Superior temporal gyrus (tissue), 1 donor: ENCODE results near the gene FRZB.

Experiments used
- DNase-seq: peaks from one replicate; pipeline ENCODE4 v3.0.0-alpha.2; 2016; ENCODE audit errors: extremely low spot score

Gene FRZB

GRCh38 chr2:182845794-182846417, 20.5 kb downstream of the FRZB start:
- no peak for DNase-seq

- no peak for DNase-seq
Observed at GRCh38 chr2:182836451-182836850, 30.0 kb downstream of the FRZB start.

- DNase-seq: no peak
Observed at GRCh38 chr2:182834293-182834692, 32.1 kb downstream of the FRZB start.

DNA sequence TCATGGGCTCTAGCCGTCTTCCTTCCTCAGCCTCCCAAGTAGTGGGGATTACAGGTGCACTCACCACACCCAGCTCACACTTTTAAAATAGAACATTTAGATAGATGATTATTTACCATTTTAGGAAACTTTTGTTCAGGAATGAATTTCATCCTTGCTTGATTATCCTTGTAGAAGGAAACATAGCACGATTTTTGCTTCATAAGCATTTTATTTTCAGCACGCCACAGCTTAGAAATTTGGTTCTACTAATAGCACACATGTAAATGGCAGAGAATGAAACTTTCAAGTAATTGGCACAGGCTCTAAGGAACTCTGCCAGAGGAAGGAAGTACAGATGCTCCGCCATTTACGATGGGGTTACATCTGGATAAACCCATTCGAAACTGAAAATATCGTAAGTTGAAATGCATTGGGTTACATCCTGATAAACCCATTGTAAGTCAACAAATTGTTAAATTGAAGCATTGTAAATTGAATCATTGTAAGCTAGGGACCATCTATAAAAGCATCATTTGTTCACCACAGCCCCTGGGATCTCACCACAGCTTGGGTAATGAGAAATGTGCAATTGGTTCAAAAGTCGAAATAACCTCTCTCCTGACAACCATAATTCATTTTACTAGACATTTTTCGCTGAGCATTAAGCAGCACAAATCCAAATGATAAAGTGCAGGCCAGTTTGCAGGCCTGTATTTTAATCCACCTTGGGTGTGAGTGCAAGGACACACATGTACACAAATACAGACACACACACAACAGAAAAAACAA, 33.2 kb downstream of the FRZB start:
- no peak for DNase-seq

DNA sequence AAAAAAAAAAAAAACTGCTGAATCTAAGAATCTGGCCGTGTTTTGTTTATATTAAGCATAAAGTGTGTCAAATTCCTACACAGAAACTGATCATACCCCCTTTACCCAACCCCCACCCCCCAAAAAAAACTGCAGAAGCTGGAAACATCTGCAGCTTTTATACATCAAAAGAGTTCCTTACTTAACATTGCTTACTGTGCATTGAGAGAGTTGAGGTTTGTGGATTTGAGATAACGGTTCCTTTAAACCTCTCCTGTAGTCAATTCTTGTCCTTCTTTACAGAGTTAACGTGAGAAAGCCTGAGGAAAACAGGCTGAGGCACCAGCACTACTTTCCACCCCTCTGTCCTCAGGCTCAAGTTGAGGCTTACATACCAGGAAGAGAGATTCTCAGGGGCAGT, 34.5 kb downstream of the FRZB start:
- DNase-seq: no peak

- no peak for DNase-seq
Observed at GRCh38 chr2:182831101-182831500, 35.3 kb downstream of the FRZB start.

- no peak for DNase-seq
Observed at GRCh38 chr2:182827182-182827879, 39.1 kb downstream of the FRZB start.

GRCh38 chr2:182826496-182826895, 39.9 kb downstream of the FRZB start:
- no peak for DNase-seq

DNA sequence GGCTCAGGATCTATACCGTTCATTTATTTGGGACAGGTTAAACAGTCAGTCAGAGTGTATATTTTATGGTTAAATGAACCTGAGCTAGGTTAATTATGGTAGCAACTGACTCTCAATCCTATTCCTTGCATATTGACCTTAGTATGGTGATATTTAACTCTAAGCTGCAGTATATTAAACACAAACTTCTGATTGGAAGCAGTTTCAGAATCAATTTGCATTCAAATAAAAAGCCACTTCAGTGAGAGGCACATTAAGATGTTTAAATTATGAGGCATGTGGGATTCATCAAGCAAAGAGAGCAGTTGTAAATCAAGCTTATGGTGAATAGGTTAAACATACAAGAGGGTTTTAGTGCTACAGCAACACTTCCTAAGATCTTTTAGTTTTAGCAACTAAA, 40.4 kb downstream of the FRZB start:
- DNase-seq: no peak

- no peak for DNase-seq
Observed at GRCh38 chr2:182824767-182825158, 41.7 kb downstream of the FRZB start.

DNA sequence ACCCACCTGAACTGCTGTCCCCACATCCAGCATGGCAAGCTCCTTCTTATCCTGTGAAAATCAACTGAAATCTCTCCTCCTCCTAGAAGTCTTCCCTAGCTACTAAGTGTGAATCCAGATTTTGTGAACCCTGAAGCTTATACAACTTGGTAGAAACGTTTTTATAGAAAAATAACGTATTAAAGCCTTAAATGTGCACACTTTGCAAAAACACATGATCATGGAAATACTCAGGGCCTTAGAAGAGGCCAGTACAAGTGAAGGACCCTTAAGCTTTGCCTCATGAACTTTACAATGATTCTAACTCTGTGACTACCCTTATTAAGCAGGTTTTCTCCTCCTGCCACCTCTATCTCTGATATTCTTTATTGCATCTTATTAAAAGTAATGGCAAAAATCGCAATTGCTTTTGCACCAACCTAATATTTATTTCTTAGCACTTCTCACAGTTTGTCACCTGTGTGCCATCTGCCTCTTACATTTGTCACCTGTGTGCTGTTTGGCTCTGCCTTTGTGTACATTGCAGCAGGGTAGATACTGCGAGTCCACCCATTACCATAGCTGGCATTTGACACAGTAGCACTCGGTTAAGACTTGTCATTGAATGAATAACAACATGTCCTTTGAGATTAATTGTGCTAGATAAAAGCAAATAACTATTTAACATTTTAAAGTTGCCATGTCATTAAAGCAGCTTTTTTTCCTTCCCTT, 42.2 kb downstream of the FRZB start:
- no peak for DNase-seq

GRCh38 chr2:182822733-182823132, 43.7 kb downstream of the FRZB start:
- DNase-seq: no peak

GRCh38 chr2:182821182-182821581, 45.3 kb downstream of the FRZB start:
- no peak for DNase-seq

- DNase-seq: no peak
Observed at GRCh38 chr2:182819412-182819811, 47.0 kb downstream of the FRZB start.

DNA sequence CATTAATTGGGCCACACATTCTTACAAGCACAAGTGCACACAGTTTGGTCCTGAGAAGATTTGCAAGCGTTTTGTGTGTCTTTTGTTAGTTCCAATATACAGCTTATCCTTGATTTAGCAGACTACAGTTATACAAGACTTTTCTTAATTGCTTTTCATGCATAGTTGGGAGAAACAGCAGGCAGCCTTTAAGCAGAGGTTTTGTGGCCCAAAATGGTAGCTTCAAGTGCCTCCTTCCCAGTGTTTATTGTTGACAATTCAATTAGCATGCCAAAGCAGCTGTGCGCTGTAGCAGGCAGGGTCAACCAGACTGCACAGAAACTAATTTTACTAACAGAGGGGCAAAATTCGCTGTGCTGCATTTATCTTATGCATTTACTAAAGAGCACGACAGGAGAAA, 47.5 kb downstream of the FRZB start:
- DNase-seq: no peak

GRCh38 chr2:182818501-182818900, 47.9 kb downstream of the FRZB start:
- no peak for DNase-seq

- no peak for DNase-seq
Observed at GRCh38 chr2:182817558-182817957, 48.9 kb downstream of the FRZB start.

DNA sequence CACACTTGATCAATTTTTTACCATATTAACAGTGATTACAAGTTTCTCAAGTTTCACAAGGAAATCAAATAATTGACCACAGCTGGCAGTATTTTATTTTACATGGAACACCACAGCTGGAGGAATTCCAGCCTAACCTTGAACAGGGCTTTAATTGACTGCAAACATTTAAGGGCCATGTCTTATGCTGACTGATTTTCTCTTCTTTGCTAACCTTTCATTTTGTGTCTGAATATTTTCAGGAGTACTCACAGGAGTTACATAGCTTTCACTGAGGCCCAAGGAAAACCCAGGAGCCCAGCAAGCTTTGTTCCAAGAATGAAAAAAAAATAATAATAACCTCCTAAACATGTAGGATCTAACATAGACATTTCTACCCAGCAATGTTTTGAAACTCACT, 49.6 kb downstream of the FRZB start:
- no peak for DNase-seq

DNA sequence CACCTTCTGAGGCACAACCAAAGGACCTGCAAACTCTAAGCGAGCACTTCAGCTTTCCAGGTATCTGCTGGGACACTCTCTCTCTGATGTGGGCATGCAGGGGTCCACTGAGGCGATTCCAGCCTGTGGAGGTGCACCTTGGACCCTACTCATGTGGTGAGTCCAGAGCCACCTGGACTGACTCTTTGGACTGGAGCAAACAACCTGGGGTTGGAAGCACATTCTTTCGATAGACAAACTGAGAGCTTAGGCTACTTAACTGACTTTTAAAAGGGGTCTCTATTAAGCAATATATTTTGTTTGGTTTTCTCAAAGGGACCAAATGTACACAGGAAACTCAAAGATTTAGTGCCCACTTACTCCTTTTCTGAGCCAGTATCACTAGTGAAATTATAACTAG, 51.6 kb downstream of the FRZB start:
- no peak for DNase-seq

GRCh38 chr2:182814380-182814779, 52.1 kb downstream of the FRZB start:
- DNase-seq: no peak

- DNase-seq: no peak
Observed at GRCh38 chr2:182810087-182810486, 56.4 kb downstream of the FRZB start.

DNA sequence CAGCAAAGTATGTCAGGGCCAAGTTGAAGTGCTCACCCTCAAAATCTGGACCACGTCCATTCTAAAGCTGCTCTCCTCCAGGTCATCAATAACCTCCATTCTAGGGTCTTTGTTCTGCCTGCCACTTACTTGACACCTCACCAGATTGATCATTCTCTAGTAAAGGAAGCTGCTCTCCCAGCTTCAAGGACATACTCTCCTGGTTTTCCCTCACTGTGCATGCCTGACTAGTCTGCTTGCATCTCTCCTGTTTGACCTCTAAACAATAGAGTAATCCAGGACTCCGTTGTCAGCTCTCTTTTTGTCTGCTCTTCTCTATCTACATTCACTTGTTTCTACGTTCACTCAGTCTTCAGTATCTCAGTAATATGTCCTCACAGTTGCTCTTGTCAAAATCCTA, 59.1 kb downstream of the FRZB start:
- no peak for DNase-seq
